ENCODE results near the gene ABCA13.

The ABCA13 gene

DNA sequence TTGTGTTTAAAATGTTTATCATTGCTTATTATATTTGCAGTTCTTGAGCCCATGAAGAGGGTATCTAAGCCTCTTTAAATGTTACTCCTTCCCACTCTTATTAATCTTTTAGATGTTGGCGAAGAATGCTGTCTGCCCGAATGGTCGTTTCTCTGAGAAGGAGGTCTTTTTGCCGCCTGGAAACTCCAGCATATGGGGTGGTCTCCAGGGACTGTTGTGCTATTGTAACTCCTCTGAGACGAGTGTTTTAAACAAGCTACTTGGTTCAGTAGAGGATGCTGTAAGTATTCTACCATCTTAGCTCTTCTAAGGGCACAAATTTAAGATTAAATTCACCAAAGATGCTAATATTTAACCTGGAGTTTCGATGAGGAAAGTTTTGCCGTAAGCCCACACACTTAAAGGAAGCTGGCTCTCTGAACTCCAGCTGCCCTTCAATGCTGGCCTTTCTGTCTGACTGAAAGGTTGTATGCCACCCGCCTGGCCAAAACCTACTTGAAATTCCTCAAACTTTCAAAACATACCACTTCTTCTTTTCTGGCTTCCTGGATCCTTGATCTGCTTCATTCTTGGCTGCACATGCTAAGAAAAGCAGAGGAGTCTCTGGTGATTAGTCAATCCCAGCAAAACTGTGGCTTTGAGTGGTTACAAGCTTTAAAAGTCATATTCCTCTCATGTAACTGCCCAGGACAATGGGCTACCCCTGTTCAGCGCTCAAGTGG is 74.7 kb downstream of the ABCA13 start:
- DNase-seq (ENCODE audit: low spot score): no peak

DNA sequence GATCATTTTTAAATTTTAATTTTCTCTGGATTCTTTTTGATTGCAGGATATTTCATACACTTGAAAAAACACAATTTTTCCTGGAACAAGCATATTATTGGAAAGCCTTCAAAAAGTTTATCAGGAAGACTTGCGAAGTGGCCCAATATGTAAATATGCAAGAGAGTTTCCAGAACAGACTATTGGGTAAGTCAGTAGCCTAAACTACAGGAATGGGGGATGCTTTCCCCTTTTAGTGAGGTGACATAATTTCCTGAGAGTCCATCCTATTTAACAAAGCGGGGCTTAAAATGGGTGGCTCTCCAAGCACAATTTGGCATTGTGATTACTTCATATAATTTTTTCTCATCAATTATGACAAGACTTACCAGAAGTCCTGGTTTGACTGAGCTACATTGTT is 77.9 kb downstream of the ABCA13 start:
- no peak for DNase-seq (ENCODE audit: low spot score)

DNA sequence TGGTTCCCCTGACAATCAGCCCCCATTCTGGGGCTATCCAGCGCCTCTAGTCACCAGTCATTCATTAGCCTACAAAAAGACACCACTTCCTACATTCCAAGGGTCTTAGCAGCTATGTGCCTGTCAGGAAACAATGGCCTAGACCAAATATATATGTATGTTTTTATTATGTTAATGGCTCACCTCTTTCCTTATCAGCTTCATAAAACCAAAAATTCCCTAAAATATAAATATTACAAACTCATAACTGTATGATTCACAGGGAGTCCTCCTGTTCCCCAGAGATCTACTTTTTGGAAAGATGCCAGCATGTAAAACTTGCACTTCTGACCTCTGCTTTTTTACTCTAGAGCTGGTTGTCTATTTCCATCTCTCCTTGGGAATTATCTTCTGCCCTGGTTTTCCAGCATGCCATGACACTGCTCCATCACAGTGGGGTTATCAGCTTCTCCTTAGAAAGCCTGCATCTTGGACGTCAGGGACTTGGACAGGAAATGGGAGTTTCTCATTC is 79.2 kb downstream of the ABCA13 start:
- DNase-seq (ENCODE audit: low spot score): no peak

DNA sequence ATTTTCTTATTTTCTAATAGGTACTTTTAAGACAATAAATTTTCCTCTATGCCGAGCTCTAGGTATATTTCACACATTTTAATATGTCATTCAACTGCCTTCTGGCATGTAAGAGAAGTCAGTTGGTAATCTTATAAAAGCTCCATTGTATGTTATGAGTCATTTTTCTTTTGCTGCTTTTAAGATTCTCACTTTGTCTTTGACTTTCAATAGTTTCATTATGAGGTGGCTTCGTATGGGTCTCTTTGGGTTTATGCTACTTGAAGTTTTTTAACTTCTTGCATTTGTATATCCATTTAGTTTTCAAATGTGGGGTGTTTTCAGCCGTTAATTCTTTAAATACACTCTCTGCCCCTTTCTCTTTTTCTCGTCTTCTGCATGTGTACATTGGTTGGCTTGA is 80.5 kb downstream of the ABCA13 start:
- no peak for DNase-seq (ENCODE audit: low spot score)

DNA sequence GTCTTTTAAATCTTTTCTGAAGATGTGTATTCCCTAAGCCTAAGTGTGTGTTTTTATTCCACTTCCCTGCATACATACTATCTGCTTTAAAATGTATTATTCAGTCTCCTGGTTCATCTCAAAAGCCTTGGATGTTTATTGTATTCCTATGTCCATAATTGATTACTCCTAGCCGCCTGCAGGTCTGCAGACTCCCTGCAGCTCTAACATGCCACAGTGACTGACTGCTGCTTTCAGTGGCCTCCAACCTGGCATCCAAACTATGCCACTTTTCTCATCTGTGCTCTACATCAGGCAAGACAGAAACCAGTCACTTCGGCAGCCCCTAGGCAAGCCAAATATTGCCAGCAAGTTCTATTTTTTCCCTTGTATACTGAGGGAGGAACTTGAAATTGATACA is 81.7 kb downstream of the ABCA13 start:
- DNase-seq (ENCODE audit: low spot score): no peak

DNA sequence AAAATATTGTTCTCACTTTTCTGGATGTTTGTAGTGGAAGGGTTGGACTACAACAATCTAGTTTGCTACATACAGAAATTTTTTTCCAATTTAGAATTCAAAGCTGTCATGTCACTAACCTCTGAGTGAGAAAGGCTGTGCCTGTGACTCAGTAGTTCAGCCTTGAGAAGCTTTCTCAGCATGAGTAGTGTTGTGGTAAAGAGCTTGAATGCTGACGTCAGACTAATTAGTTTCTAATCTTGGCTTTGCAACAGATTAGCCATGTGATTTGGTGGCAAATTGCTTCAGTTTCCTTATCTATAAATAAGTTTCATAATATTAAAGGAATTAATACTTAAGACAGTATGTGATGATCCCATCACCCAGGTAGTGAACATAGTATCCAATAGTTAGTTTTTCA is 83.8 kb downstream of the ABCA13 start:
- no peak for DNase-seq (ENCODE audit: low spot score)

DNA sequence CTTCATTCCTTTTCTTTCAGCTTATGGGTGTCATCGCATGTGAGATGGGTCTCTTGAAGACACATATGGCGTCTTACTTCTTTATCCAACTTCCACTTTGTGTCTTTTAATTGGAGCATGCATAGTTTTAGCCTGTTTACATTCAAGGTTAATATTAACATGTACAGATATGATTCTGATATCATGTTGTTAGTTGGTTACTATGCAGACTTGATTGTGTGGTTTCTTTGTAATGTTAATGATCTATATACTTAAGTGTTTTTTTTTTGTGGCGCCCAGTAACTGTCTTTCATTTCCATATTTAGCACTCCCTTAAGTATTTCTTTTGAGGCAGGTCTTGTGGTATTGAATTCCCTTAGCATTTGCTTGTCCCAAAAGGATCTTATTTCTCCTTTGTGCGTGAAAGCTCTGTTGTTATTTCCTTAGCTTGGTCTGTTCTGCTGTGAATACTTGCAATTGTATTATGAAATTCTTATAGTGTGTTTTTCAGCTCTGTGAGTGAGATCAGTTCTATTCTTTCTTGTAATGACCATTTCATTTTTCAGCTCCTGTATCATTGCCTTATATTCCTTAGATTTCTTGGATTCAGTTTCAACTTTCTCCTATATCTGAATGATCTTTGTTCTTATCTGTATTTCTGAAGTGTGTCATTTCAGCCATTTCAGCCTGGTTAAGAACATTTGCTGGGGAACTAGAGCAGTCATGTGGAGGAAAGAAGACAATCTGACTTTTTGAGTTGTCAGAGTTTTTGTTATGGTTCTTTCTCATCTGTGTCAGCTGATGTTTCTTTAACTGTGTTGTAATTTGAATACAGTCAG is 88.4 kb downstream of the ABCA13 start:
- no peak for DNase-seq (ENCODE audit: low spot score)

DNA sequence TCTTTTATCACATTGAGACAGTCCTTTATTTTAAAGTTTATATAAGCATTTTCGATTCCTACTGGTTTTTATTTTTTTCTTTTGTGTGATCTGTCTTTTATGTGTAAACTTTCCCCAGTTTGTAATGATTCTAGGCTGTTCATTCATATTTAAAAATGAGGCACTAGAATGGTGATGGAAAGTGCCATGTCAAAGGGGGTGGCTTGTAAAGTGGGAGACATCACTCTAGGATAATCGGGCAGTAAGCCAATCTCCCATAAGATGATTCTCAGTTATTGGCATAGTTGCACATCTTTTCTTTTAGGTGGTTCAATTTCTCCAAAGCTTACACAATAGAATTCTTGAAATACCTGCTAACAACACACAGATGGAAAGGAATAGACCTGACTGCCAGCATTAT is 90.4 kb downstream of the ABCA13 start:
- DNase-seq (ENCODE audit: low spot score): no peak

DNA sequence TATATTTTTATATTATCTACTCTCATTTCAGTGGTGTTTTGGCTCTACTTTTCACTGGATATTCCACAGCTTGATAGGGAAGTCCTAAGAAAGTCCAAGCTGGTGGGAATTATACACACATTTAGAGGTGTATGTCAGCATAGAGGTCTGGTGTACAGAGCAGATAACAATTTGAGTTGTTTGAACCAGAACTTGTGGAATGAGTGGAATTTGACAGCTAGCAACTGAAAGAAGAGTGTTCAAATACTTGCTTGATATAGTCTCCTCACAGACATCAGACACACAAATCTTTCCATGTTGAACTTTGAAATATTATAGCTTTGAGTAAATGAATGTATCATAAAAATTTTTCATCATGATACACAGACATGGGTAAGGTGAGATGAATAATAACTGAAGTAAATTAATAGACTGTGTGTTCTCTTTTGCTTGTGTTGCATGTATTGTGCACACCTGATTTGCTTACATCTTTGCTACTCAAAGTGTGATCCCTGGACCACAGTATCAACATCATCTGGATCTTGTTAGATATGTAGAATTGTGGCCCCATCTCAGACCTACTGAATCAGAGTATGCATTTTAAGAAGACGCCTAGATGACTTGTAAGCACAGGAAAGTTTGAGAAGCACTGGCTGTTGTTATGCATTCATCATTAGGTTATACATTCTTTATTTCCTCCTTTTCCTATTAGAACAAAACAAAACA is 91.5 kb downstream of the ABCA13 start:
- no peak for DNase-seq (ENCODE audit: low spot score)

DNA sequence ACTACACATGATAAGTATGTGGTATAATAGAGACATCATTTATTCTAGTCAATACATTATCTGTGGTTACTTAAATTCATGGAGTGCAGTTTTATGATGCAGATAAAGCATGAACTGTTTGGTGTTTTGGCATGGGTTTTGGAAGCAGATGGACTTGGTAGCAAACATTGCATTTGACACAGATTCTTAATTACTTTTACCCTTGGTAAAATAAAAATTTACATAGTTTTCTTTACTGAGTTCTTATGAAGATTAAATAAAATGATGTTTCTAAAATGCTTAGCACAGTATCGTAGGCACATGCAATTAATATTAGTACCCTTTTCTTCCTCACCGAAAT is 92.0 kb downstream of the ABCA13 start:
- DNase-seq (ENCODE audit: low spot score): no peak

DNA sequence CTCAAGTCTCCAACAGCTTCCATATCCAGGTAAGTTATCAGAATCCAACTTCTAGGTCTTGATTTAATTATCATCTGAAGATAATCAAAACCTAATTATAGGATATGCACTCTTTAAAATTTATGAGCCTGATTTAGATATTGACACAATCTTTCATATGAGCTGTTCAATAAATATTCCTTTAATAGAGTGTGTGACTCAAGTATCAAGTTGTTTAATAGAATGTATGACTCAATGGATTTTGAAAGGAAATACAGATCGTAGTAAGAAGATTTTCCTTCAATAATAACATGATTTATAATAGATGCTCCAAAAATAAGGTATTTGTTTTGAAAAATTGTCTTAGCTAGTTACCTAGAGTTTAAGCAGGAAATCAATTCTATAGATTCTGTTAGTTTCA is 97.8 kb downstream of the ABCA13 start:
- no peak for DNase-seq (ENCODE audit: low spot score)

DNA sequence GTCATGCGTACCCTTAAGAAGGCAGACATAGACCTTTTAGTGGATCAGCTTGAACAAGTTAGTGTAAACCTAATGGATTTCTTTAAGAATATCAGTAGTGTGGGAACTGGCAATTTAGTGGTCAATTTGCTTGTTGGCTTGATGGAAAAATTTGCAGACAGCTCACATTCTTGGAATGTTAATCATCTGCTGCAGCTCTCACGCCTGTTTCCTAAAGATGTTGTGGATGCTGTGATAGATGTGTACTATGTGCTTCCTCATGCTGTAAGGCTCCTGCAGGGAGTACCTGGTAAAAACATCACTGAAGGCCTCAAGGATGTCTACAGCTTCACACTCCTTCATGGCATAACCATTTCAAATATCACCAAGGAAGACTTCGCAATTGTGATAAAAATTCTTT is 103.4 kb downstream of the ABCA13 start:
- no peak for DNase-seq (ENCODE audit: low spot score)

DNA sequence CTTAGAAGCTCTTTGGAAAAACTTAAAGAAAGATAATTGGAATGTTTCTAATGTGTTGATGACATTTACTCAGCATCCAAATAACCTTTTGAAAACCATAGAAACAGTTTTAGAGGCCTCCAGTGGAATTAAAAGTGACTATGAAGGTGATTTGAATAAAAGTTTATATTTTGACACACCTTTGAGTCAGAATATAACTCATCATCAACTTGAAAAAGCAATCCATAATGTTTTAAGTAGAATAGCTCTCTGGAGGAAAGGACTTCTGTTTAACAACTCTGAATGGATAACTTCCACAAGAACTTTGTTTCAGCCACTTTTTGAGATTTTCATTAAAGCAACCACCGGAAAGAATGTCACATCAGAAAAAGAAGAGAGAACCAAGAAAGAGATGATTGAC is 108.2 kb downstream of the ABCA13 start:
- DNase-seq (ENCODE audit: low spot score): no peak

DNA sequence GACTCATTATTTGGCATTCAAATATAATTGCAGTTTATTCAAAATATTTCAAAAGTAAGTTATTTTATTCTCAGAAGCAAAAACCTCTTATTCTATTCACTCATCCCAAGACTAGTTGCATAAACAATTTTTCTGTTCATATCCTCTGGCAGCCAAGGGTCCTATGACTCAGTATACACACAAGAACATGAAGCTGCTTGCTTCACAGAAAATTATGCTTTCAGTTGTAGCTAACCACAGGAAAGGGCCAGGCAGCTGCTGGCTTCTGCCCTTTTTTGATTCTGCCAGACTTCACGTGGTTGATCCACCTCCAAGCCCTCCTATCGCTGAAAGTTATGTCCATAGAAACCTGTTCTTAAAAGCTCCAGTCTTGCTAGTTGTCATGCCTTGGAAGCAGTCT is 108.8 kb downstream of the ABCA13 start:
- DNase-seq (ENCODE audit: low spot score): no peak

DNA sequence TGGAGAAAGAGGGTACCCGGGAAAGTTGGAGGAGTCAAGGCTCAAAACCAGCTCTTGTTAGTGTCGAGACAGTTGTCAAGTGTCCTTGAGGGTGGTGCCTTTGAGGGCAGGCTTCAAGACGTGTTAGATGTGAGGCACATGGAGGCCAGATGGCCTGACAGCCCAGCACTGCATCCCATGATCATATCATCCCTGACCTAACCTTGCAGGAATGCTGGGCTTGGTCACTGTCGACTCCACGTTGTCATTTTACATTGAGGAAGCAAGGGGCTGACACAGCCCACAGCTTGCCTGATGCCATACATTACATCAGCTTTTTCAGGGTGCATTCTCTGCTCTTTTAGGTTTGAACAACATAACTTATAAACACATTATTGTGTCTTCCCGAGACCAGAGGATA is 114.1 kb downstream of the ABCA13 start:
- DNase-seq (ENCODE audit: low spot score): no peak

DNA sequence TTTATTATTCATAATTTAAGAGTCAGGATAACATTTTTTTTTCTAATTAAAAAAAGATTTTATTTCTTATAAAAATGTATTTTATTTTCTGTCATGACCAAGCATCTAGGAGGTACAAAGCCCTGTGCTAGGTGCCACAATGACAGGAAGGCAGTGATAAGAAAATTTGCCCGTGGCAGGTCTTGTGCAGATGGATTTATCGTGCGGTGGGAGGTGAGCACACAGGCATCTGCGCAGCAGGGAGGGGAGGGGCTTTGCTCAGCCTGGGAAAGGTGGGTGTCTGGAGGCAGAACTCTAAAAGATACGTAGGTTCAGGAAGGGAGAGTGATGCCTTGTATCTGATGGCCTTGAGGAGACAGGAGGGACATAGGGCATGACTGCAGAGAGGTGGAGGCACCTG is 115.6 kb downstream of the ABCA13 start:
- DNase-seq (ENCODE audit: low spot score): no peak

DNA sequence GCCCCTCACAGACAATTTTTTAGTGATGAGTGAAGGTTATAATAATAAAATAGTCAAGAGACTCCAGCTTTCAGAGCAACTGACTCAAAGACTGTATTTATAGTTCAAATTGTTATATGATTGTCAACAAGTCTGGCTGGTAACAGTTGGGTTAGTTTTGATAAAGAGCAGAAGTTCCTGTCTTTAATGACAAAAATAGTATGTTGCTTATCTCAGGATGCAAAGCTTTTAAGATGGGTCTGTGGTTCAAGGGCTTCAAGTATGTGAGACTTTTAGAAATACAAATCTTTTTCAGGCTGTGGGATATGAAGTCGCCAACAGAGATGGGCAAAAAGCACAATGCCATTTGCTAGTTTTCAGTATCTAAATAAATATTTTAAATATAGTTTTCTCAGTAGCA is 118.4 kb downstream of the ABCA13 start:
- DNase-seq (ENCODE audit: low spot score): no peak

DNA sequence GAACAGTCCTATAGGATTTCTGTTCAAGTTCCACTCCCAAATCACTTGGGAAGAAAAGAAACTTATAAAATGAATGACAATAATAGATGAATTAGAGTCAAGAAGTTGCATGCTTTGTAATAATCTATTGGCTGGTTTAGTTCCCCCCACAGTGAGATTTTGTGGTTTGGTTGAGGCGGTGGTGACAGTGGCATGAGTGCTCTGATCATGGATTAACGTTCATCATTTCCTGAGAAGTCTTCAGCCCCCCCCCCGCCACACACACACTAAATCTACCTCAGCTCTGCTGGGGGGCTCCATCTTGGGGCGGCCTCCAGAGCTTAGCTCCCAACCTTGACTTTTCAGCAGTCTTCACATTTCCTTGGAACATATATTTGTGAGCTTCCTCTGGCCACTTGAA is 121.7 kb downstream of the ABCA13 start:
- DNase-seq (ENCODE audit: low spot score): no peak

DNA sequence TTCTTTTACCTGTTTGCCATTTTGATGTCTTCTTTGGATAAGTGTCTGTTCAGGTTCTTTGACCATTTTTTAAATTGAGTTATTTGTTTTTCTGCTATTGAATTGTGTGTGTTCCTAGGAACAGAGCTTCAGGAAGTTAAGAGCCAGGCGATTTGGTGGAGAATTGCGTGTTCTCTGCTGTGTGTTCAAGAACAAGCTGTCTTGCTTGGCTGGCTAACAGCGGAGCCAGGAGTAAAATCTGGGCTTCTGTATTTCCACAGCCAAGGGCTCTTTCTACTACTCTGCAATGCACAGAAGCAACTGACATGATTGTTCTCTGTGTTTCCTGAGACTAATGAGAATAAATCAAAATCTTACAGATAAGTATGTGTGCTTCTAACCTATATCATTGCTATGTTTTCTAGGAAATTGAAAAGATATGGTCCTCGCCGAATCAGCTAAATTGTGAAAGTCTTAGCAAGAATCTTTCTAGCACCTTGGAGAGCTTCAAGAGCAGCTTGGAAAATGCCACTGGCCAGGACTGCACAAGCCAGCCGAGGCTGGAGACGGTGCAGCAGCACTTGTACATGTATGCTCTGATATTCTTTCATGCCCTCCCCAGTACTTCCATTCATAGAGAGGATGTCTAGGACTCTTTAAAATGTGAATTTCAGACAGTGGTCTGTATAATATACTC is 124.2 kb downstream of the ABCA13 start:
- DNase-seq (ENCODE audit: low spot score): no peak

DNA sequence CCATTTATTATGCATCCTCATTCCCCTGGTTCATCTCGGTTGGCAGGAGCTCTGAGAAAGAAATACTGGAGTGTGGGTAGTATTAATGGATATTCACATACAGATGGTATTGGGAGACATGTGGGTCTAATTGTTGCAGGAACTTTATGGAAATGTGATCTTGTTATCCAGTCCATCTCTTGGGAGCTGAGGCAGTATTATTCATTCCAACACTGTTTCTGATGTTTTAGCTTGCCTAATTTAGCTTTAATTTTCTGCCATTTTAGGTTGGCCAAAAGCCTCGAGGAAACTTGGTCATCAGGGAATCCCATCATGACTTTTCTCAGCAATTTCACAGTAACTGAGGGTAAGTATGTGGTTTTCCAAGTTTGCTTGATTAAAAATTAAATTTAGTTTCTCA is 125.7 kb downstream of the ABCA13 start:
- no peak for DNase-seq (ENCODE audit: low spot score)

DNA sequence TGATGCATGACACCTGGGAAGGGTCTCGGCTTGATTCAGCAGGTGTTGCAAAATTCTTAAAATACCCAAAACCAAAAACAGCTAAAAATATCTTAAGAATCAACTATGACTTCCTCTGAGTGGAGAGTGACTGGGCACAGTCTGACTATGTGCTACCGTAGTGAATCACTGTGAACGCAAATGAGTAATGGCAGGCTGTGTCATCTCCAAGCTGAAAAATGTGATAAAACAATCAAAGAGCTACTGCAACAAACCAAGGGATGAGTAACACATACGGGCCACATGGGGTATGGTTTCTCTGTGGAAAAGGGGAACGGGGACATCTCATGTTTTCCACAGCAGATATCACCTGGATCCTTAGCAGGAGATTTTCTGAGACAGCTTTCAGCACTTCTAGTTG is 127.5 kb downstream of the ABCA13 start:
- DNase-seq (ENCODE audit: low spot score): no peak

DNA sequence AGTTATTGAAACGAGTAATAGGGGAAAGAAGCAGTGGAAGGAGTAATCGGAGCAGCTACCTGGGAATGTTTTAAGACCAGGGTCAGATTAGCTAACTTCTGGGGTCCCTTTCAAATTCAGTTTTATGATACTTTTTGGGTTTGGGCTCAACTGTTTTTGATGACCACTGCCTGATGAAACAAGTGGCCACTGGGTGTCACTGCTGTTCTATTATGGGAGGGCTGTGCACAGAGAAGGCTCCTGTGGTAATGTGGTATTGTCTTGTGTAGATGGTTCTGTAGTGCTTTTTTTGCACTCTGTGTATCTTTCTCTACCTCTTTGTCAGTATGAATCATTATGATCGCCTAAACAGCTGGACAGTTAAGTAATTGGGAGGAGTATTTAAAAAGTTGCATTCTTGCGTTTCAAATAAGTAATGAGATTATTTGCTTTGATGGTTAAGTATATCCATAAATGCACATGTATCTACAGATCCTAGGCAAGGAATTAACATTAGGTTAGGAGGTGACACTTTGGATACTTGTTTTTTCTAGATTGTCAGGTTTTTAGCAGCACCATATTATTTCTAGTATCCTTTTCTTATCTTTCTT is 128.4 kb downstream of the ABCA13 start:
- peak; percentile 21 for DNase-seq (ENCODE audit: low spot score)
